ENCODE data around the gene ATP8B3.

Gene ATP8B3

DNA sequence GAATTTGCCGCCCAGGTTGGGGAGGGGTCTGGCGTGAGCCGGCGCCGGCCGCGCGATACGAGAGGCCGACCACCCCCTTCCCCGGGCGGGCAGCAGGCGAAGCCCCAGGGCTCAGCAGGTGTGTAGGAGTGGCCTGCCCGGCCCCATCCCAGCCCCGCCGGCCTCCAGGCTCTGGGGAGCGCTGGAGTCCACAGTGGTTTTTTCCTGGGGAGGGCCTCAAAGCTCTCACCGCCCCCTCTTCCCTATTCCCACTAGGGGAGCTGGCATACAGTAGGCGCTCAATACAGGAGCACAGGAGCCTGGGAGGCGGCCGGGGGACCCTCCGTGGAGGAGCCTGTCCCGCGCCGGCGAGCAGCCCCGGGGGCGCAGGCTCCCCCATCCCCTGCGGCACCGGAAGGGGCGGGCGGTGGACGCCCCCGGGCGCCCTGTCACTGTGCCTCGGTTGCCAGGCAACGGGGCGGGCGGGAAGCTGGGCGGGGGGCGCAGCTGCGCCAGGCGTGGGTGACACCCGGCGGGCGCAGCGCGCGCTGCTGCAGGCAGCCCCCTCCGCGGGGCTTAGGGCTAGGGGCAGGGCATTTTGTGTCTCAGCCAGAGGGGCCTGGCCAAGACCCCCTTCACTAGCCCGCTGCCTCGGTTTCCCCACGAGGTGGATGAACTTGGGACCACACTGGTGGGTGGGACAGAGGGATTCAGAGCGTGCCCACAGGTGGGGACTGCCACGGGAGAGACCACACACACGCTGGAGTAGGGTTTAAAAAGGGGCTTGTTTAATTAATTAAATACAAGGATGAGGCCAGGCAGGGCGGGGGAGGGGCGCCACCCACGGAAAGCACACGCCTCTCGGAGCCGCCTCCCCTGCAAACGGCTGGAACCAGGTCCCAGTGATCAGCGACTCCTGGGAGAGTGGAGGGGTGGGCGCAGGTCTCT is 39.8 kb upstream of the ATP8B3 start:
- no peak for DNase-seq

DNA sequence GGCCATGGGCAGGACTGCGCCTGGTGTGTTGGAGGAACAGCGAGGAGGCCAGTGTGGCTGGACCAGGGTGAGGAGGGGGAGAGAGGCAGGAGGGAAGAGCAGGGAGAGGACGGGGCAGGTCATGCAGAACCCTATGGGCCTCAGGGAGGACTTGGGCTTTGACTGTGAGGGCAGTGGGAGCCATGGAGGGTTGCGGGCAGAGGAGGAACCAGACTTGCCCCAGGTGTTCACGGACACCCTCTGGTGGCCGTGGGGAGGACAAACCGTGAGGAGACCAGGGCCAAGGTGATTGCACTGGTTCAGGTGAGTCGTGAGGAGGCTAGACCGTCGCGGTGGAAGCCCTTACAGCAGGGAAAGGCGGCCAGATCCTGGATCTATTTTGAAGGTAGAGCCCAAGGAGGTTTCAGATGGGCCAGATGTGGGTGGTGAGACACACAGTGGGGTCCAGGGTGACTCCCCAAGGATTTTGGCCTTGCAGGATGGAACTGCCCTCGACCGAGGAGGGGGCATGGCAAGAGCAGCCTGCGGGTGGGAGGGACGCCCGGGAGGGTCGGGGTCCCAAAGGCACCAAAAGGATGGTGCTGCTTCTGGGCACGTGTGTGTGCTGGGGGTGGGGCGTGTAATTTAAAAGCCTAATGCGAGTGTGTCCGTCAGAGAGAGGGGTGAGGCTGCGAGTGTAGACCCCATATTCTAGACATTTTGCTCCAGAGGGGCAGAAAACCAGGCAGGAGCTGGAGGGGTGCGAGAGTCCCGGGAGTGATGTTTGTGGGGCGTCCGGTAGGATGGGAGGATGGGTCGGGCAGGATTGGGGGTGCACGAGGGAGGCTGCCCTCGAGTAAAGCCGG is 39.0 kb upstream of the ATP8B3 start:
- no peak for DNase-seq

DNA sequence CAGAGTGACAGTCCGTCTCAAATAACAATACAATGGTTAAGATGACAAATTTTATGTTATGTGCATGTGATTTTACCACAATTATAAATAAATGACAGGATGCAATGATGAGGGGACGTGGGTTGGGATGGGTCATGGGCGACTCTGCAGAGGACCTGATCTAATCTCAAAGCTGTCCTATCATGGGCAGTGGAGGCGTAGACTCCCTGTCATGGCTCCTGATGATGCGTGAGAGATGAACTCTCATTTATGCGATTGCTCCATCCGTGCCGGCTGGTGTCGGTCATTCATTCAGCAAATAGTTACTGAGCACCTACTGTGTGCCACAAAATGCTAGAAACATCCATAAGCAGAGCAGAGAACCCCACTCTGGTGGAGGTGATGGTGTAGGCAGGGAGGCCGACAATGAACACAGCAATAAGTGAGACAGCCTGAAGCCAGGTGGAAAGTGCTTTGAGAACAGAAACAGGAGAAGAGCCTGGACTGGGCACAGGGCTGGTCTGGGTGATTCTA is 37.9 kb upstream of the ATP8B3 start:
- DNase-seq = no peak

DNA sequence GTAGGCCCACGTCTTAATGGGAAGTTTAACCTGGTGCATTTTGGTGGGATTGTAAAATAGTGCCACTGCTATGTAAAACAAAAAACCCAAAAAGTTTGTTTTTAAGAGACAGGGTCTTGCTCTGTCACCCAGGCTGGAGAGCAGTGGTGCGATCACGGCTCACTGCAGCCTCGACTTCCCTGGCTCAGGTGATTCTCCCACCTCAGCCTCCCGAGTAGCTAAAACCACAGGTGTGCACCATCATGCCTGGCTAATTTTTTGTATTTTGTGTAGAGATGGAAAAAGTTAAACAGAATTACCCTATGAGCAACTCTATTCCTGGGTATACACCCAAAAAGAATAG is 37.0 kb upstream of the ATP8B3 start:
- no peak for DNase-seq

DNA sequence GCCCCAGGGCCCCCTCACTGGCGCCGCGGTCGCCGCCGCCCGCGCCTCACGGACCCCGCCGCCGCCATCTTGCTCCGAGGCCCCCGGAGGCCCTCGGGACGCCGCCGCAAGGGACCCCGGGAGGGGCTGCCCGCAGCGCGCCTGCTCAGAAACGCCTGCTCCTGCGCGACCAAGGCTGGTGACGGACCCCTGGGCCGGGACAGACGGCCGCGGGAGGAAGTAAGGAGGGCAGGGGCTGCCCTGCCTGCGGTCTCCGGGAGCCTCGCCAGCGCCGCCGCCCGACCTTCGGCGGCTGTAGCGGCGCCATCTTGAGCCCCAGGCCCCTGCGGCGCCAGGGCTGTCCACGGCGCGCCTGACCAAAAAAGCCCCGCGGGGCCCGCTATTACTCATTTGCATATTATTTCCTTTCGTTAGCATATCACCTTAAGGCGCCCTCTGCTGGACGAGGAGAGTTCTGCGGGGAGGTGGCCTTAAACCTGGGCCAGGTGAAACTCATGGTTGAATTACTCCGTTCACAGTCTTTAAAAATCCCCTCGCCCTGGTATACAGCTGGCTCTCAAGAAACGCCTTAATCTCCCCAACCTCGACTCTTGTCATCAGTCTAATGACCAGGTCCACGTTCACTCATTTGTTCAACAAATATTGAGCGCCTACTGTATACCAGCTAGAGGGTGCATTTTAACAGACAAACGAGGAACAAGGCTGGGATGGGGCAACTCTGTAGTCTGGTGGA is 36.5 kb upstream of the ATP8B3 start, which contains the start of gene REXO1:
REXO1 (minus strand) TSS at position 85 of the 733 bp plus-strand sequence. CDS start 125 bp downstream, outside the sequence.
- DNase-seq = peak; percentile 96

DNA sequence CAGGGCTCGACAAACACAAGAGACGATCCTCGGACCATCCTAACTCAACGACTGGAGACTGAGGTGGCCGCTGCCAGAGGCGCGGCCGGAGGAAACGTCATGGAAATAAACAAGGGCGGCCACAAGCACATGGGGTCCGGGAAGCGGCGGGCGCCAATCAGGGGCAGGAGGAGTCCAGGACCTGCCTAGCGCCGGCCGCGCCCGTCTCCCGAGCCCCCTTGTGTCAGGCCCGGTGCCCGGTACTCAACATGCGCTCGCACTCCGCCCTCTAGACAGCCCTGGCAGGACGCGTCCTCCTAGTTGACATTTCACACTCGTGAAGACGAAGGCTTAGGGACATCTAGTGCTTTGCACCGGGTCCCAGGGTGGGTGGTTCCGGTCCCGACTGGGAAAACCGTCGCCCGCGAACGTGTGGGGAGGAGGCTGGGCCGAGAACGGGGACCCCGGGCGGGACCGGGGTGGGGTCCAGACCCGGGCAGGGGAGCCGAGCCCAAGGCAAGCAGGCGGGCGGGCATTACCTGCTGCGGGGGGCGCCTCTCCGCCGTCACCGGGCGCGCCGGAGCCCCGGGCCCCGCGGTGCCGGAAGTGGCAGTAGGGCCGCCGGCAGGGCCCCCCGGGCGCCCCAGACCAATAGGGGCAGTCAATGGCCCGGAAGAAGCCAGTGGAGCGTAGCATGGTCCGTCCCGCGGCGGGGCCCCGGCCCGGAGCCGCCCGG is 35.8 kb upstream of the ATP8B3 start:
- peak; percentile 51 for DNase-seq

DNA sequence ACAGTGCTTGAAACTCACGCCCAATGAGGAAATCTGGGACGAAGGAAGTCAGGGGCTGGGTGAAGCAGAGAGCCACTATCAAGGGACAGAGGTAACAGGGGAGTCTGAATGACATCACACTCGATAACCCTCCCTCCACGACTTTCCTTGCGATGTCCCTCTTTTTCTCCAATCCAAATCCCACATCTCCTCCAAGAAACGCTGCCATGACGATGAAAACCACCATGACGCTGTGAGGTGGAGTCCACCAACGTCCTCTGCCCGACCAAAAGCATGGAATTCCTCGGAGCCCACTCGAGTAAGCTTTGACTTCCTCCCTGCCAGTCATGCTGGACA is 35.2 kb upstream of the ATP8B3 start:
- DNase-seq = no peak

DNA sequence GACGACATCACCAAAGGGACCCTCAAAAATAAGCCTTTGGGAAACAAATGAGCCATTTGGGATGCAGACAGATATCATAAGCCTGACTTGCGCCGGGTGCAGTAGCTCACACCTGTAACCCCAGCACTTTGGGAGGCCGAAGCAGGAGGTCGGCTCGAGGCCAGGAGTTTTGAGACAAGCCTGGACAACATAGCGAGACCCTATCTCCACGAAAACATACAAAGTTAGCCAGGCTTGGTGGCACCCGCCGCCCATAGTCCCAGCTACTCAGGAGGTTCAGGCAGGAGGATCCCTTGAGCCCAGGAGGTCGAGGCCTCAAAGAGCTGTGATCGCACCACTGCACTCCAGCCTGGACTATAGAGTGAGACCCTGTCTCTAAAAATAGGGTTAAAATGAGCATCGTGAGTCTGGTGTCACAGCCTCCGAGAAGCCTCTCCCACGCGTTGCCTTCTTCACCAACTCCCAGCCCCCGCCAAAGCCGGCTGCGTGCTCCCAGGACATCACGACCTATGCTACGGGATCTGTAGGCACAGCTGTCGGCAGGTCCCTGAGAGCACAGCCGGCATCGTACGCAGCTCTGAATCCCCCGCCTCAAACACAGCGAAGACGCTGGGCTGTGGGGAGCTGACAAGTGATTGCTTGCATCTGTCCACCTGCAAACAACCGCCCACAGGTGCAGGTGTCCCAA is 34.6 kb upstream of the ATP8B3 start:
- DNase-seq = no peak

DNA sequence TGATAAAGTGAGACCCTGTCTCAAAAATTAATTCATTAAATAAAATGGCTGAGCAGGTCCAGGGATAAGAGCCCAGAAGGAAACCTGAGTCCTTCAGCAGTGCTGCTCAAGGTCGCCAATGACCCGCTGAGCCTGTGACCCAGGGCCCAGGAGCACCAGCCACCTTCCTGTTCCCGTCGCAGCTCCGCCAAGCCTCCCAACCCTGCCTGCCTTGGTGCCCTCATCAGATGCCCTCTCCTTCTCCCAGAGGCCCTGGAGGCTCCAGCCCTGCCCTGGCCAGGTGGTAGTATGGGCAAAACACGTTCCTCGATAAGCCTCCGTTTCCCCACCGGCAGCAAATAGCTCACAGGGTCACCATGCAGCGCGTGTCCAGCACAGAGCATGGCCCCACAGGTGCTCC is 33.6 kb upstream of the ATP8B3 start:
- DNase-seq = no peak

DNA sequence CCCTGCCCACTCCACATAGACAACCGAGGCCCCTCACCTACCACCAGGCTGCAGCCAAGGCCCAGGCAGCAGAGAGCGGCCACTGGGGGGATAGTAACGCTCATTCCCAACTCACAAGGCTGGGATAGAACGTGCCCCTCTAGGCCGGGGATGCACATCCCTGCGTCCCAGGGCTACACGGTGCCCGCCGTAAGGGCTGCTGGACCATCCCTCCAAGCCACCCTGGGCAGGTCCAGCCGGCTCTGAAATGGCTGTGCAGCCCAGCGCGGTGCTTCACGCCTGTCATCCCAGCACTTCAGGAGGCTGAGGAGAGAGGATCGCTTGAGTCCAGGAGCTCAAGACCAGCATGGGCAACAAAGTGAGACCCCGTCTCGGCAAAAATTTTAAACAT is 33.0 kb upstream of the ATP8B3 start:
- DNase-seq = no peak

DNA sequence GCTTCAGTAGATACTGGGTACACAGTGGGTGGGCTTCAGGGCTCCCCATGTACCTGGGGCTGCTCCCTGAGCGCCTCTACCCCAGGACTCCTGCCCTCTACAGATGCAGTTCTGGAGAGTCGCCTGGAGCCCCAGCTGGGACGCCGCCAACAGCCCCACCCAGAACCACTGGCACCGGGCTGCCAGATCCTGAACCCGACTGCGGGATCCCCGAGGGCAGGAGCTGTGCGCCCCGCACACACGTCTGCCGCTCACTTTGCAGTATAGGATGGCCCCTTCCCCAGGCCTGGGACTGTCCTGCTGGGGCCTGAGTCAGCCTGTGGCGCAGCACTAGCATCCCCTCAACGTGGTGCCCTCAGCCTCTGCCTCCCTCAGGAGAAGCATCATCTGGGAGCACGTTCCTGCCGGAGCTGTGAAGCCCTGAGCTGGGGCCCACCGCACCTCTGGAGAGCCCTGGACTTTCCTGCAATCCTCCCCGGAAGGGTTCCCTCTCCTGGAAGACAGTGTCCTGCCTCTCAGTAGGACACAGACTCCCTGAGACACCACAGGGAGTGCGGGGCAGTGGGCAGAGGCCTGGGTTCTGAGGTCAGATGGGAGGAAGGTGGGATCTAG is 32.5 kb upstream of the ATP8B3 start:
- no peak for DNase-seq

DNA sequence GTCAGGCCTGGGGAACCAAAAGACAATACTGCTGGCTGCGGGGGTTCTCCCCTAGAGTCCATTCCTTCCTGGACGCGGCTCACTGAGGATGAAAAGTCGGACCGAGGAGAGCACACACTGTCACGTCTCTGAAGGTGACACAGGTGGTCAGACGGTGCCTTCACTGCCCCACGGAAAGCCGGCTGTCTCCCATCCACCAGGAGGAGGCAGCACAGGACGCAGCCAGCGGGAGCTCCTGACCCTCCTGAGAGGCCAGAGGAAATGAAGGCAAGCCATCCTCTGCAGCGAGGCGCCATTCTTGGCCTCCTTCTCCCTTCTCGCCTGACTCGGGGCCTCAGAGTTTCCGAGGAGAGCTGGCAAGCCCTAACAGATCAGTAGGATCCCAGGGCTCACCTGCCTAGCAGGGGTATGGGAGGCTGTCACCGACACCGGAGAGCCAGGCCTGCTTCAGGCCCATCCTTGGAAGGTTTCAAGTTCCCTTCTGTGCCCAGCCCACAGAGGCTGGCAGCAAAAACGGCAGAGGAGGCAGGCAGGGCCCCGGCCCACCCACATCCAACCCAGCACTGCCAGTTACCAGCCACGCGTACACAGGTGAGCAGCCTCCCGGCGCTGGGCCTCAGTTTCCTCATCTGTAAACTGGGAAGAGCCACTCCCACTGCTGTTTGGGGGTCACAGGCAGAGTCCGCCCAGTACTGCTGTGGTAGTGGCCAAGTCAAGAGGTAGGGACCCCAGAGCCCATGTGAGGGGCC is 31.7 kb upstream of the ATP8B3 start:
- no peak for DNase-seq

DNA sequence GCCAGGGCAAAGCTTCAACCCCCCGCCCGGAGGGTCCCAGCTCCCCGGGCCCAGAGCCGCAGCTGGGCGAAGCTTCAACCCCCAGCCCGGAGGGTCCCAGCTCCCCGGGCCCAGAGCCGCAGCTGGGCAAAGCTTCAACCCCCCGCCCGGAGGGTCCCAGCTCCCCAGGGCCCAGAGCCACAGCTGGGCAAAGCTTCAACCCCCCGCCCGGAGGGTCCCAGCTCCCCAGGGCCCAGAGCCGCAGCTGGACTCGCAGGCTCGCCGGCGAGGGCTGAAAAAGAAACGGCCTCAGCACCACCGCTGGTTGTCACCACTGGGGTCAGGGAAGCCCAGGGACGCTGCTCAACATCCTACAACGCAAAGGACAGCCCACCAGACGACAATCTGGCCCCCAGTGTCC is 31.0 kb upstream of the ATP8B3 start:
- DNase-seq = no peak

DNA sequence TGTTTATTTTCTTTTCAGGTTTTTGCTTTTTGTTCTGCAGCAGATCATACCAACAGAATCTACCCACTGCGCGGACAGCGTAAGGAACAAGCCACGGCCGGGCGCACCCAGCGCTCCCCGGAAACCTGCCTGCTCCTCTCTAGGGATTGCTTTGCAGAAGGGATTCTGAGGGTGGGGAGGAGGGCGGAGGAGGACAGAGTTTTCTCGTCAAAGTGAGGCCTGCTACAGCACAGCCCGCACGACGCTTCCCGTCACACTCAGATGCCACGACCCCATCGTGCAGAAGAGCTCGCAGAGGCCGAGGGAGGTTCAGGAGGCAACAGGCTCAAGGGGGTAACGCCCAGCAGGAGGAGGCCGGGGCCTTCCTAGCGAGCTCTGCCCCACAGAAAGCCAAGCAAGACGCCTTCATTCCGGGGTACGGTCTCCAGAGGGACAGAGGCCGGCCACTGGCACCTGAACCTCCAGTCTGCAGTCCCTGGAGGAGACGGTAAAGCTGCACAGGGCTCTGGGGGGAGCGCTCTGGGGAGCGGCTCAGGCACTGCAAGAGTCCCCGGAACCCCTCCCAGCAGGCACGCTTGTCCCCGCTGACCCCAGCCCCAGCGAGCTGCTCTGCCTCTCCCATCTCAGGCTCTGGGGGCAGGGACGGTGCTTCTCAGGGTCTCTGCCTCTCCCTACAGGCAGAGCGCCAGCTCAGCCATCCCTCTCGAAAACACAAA is 29.3 kb upstream of the ATP8B3 start:
- DNase-seq = no peak

DNA sequence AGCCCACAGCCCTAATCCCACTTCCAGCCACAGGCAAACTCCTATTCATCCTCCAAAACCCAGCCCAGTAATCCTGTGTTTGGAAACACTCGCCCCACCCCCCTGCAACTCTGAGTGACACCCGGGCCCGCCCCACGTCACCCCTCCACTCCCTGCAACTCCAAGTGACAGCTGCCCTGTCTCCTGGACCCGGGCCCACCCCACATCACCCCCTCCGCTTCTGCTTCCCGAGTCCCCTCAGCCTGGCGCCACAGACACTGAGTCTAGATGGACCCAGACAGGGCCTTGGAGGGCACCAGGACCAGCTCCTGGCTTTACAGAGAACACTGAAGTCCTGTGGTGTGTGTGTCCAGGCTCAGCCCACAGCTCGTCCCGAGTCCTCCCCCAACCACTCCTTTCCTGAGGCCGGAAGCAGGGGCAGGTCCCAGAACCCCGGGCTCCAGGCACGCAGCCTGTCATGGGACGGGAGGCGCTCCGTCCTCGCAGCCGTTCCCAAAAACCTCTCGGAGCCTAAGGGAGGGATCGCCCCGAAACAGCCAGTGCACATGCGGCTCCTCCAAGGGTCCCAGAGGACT is 28.6 kb upstream of the ATP8B3 start:
- DNase-seq = no peak

DNA sequence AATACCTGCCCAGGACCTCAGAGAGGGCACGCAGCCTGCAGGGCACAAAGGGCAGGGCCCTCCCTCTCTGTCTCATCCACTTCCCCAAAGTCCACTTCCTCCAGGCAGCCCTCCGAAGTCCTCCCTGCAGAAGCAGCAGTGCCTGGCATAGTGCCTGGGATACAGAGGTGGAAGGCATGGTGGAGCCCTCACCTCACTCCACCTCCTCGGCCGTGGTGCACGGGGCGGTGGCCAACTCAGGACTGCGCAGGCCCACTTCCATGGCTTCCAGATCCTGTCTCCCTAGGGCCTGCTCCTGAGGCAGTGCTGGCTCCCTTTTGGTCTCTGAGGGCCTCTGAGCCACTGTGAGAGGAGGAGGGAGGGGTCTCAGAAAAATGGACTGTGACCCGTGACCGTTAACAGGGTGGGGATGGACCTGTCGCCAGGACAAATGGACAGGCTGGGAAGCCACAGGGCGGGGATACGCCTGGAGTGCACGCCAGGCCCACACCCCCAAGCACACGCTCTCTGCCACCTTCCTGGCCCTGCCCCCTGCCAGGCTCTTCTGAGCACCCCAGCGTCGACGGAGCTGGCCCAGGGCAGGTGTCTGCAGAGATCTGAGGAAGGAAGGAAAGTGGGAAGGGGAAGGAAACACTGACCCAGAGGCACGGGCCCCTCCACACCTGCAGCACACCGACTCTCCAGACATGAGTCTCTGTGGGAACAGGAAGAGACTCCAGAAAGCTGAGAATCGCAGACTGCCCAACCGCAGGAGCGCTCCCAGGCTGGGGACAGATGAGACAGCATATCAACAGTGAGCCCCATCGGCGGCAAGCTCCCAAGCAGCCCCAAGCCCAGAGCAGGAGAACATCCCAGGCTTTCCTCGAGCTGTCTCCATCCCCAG is 27.8 kb upstream of the ATP8B3 start:
- no peak for DNase-seq

DNA sequence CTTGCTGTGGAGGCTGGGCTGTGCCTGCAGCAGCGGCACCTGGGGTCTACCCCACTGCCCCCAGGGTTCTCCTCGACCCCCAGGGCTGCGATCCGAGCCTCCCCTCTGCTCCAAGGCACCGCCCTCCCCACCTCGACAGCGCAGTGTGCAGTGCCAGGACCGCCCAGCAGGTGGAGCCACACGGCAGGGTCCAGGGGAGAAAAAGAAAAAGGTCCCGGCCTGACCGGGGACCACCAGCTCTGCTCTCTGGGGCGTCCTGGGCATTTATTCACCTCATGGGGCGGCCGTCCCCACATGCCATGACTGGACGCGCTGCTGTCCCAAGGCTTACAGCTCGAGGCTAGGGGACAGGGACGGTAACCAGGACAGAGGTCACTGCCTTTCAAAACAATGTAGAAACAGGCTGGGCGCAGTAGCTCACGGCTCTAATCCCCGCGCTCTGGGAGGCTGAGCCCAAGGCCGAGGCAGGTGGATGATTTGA is 25.6 kb upstream of the ATP8B3 start:
- peak; percentile 56 for DNase-seq

DNA sequence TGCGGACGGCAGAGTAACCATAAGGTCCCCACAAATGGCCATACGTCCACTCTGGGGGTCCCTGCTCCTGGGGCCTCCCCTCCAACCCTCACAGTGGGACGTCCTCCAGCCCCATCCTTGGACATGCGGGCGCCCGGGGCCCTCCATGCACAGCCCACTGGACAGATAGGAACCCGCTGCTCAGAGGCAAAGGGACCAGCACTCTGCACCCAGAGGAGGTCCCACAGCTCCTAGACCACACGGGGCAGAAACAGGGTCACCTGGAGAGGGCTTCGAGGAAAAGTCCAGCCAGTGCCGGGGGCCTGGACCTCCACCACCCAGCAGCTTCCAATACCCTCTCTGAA is 25.1 kb upstream of the ATP8B3 start:
- DNase-seq = no peak

Data from activated CD4-positive, alpha-beta T cell treated with anti-CD3 and anti-CD28 coated beads, Interleukin-2, amount 50 U/mL, for 16 hours (primary cell).